ENCODE data around the gene SLC19A1. TPM values are rescaled to one million over a fixed set of nuclear protein-coding genes. Genes with fewer than 3 reads are reported as not detected.

Gene SLC19A1
- polyA plus RNA-seq, 1 of the 3 experiments (the other 2 are of a cell fraction) = 15.0 TPM

DNA sequence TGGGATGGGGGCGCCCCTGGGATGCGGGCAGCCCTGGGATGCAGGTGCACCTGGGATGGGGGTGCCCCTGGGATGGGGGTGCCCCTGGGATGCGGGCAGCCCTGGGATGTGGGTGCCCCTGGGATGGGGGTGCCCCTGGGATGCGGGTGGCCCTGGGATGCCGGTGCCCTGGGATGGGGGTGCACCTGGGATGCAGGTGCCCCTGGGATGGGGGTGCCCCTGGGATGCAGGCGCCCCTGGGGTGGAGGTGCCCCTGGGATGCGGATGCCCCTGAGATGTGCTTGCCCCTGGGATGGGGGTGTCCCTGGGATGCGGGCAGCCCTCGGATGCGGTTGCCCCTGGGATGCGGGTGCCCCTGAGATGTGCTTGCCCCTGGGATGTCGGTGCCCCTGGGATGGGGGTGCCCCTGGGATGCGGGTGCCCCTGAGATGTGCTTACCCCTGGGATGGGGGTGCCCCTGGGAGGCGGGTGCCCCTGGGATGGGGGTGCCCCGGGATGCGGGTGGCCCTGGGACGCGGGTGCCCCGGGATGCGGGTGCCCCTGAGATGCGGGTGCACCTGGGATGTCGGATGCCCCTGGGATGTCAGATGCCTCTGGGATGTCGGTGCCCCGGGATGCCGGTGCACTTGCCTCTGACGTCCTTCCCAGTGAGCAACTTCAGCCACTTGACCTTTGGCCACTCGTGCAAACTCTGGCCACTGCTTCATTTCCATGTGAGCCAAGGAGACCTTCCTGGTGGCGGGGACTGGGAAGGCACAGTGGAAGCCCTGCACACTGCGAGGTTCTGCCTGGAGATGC is 37.3 kb upstream of the SLC19A1 start:
- H3K79me2 ChIP-seq (ENCODE audit: insufficient read depth) = no peaks in the 10 kb centered on the region
- ChIA-PET CTCF (interaction anchor here (1.2 kb wide), 1 partner anchor 23 kb away, joined by 4 read pairs; no protein-coding TSS in a partner anchor), POLR2A (no interaction called here)
- H3K9me3 ChIP-seq = no peaks in the 10 kb centered on the region
- H4K20me1 ChIP-seq (ENCODE audit: insufficient read depth) = no peaks in the 10 kb centered on the region
- H3K4me1 ChIP-seq (ENCODE audit: control insufficient read depth in 1 of 2, insufficient read depth in 2 of 2, low read depth in 1 of 2, low read length in 1 of 2) = peaks cover 0 to 39% of the 10 kb centered on the region in 2 experiments; a peak in 1 of 4 replicates
- H3K9ac ChIP-seq = no peak overlapping the region
- no peak overlapping the region for H2AFZ ChIP-seq (ENCODE audit: low read depth)
- 74% methylated on average over 3 of the region's 29 CpGs for WGBS (ENCODE audit: low lambda C conversion rate)
- no peak overlapping the region for H3K4me3 ChIP-seq (ENCODE audit: low read depth in 2 of 2, low read length in 1 of 2)
- TF ChIP-seq RXRA (IDR thresholded peaks at IDR 0.05; ENCODE audit: borderline replicate concordance, low read depth) (no peak), NRF1 (IDR thresholded peaks at IDR 0.05; ENCODE audit: low read depth, low read length) (no peak), TCF12 (IDR thresholded peaks at IDR 0.05) (no peak), USF2 (IDR thresholded peaks at IDR 0.05; ENCODE audit: borderline replicate concordance, low read depth, low read length) (no peak), EP300 (IDR thresholded peaks at IDR 0.05; ENCODE audit: borderline replicate concordance in 1 of 2, low read depth in 1 of 2, low read length in 1 of 2) (no peak), POLR2AphosphoS5 (IDR thresholded peaks at IDR 0.05; ENCODE audit: low read depth, low read length) (no peak)
- TF ChIP-seq, protein P1, sequence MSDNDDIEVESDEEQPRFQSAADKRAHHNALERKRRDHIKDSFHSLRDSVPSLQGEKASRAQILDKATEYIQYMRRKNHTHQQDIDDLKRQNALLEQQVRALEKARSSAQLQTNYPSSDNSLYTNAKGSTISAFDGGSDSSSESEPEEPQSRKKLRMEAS (IDR thresholded peaks at IDR 0.05; ENCODE audit: low read depth) = no peak
- H3K36me3 ChIP-seq (replicated peaks in 1 of 2; ENCODE audit: control insufficient read depth in 1 of 2, insufficient read depth in 2 of 2, low read length in 1 of 2) = no peaks in the 10 kb centered on the region
- H3K4me2 ChIP-seq = no peak overlapping the region
- H3K27ac ChIP-seq (ENCODE audit: low read depth in 2 of 2, low read length in 1 of 2) = no peak overlapping the region; a peak in 1 of 4 replicates
- H3K9me2 ChIP-seq = no peaks in the 10 kb centered on the region
- DNase-seq = peak; percentile 23
- H3F3A ChIP-seq (replicated peaks; ENCODE audit: insufficient read depth) = no peaks in the 10 kb centered on the region
- no peaks in the 10 kb centered on the region for H3K27me3 ChIP-seq (ENCODE audit: insufficient read depth)

DNA sequence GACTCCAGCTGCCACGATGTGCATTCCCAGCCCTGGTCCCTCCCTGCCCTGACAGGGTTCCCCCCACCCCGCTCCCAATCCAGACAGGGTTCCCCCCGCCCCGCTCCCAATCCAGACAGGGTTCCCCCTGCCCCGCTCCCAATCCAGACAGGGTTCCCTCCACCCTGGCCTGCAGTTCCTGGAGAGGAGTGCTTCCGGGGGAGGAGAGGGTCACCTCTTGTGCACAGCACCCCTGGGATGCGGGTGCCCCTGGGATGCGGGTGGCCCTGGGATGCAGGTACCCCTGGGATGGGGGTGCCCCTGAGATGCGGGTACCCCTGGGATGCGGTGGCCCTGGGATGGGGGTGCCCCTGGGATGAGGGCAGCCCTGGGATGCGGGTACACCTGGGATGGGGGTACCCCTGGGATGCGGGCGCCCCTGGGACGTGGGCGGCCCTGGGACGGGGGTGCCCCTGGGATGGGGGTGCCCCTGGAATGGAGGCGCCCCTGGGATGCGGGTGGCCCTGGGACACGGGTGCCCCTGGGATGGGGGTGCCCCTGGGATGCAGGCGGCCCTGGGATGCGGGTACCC is 36.7 kb upstream of the SLC19A1 start:
- 81% methylated on average over 7 of the region's 21 CpGs for whole genome bisulfite sequencing (ENCODE audit: low lambda C conversion rate)
- Histone ChIP-seq H3K4me3 (ENCODE audit: low read depth in 2 of 2, low read length in 1 of 2) (no peak overlapping the region), H3K79me2 (ENCODE audit: insufficient read depth) (no peaks in the 10 kb centered on the region), H3F3A (replicated peaks; ENCODE audit: insufficient read depth) (no peaks in the 10 kb centered on the region), H3K4me2 (no peak overlapping the region), H3K9me3 (no peaks in the 10 kb centered on the region), H3K9me2 (no peaks in the 10 kb centered on the region), H4K20me1 (ENCODE audit: insufficient read depth) (no peaks in the 10 kb centered on the region), H3K27ac (ENCODE audit: low read depth in 2 of 2, low read length in 1 of 2) (no peak overlapping the region), H3K4me1 (ENCODE audit: control insufficient read depth in 1 of 2, insufficient read depth in 2 of 2, low read depth in 1 of 2, low read length in 1 of 2) (peaks cover 0 to 46% of the 10 kb centered on the region in 2 experiments; a peak in 1 of 4 replicates), H2AFZ (ENCODE audit: low read depth) (no peak overlapping the region), H3K9ac (no peak overlapping the region), H3K27me3 (ENCODE audit: insufficient read depth) (no peaks in the 10 kb centered on the region), H3K36me3 (replicated peaks in 1 of 2; ENCODE audit: control insufficient read depth in 1 of 2, insufficient read depth in 2 of 2, low read length in 1 of 2) (no peaks in the 10 kb centered on the region)
- POLR2A ChIA-PET = no interaction called here
- DNase-seq = no peak
- CTCF ChIA-PET = interaction anchor here (4.5 to 4.8 kb wide), 2 partner anchors 17 to 23 kb away, joined by 27 to 44 read pairs; no protein-coding TSS in a partner anchor
- TF ChIP-seq, protein P2, sequence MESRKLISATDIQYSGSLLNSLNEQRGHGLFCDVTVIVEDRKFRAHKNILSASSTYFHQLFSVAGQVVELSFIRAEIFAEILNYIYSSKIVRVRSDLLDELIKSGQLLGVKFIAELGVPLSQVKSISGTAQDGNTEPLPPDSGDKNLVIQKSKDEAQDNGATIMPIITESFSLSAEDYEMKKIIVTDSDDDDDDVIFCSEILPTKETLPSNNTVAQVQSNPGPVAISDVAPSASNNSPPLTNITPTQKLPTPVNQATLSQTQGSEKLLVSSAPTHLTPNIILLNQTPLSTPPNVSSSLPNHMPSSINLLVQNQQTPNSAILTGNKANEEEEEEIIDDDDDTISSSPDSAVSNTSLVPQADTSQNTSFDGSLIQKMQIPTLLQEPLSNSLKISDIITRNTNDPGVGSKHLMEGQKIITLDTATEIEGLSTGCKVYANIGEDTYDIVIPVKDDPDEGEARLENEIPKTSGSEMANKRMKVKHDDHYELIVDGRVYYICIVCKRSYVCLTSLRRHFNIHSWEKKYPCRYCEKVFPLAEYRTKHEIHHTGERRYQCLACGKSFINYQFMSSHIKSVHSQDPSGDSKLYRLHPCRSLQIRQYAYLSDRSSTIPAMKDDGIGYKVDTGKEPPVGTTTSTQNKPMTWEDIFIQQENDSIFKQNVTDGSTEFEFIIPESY (IDR thresholded peaks at IDR 0.05; ENCODE audit: borderline replicate concordance, low read depth) = no peak
- no peak for TF ChIP-seq FOXM1 (IDR thresholded peaks at IDR 0.05; ENCODE audit: low read depth)

All from SK-N-SH (cell line).